Left lung (tissue), 10 donors: Measurements from ENCODE around the gene VRK2. TPM values are rescaled to one million over a fixed set of nuclear protein-coding genes. Genes with fewer than 3 reads are reported as not detected.

Source experiments
- ATAC-seq: fragments of 200-7000 bp; cut with Tn5 transposase; one replicate; pipeline ENCODE4 v1.9.1; 2020; ENCODE audit warnings: moderate library complexity
- DNase-seq, 4 donors: peaks; one replicate each; pipeline ENCODE4 v3.0.0-alpha.2; 2013 to 2020
- H3K27ac ChIP-seq, 2 donors: fragments of 200-600 bp; sonication (generic) in 1 of 2; one replicate each; pipeline versions ENCODE4 v1.5.0 to v1.8.0; 2020 to 2021
- H3K27me3 ChIP-seq, 2 donors: fragments of 200-600 bp; sonication (generic) in 1 of 2; one replicate each; pipeline versions ENCODE4 v1.5.0 to v1.8.0; 2020 to 2021
- H3K36me3 ChIP-seq, 2 donors: fragments of 200-600 bp; sonication (generic) in 1 of 2; one replicate each; pipeline versions ENCODE4 v1.5.0 to v1.8.0; 2020 to 2021
- H3K4me1 ChIP-seq, 2 donors: fragments of 200-600 bp; one replicate each; pipeline ENCODE4 v1.8.0; 2021
- H3K4me3 ChIP-seq, 2 donors: fragments of 200-600 bp; sonication (generic) in 1 of 2; one replicate each; pipeline versions ENCODE4 v1.5.0 to v1.8.0; 2020 to 2021; ENCODE audit warnings: mild to moderate bottlenecking in 1 of 2
- H3K9me3 ChIP-seq, 2 donors: fragments of 200-600 bp; sonication (generic) in 1 of 2; one replicate each; pipeline versions ENCODE4 v1.5.0 to v1.8.0; 2020 to 2021
- intact Hi-C, 2 donors: fragments of 100-400 bp; cut with DNase I; formaldehyde crosslinking; loops; one replicate each; pipeline versions ENCODE4 v1.11.2 to v1.14.2; 2022
- polyA plus RNA-seq, 6 donors: library from polyadenylated mRNA; unstranded; fragments of 120-200 nt; gene quantifications; one replicate each; pipeline ENCODE4 v1.2.1, GENCODE V29; 2013; ENCODE audit not compliant: insufficient read length in 6 of 6
- total RNA-seq, 2 donors: library from RNA; stranded (reverse); fragmentation: NEBNext Ultra II Directional; extraction: Animal tissue kit (Norgen Biotek cat#: 25700); gene quantifications; one replicate each; pipeline ENCODE4 v1.2.1, GENCODE V29; 2021
- TF ChIP-seq, protein P1 (sequence below), 2 donors: fragments of 200-600 bp; sonication (generic) in 1 of 2; IDR thresholded peaks; one replicate each; pipeline versions ENCODE4 v1.5.0 to v1.8.0; 2021; ENCODE audit warnings: antibody characterized with exemption in 2 of 2
- donor health status: DM: no; HTN: yes; CAD: no.
- donor health status: DM: no; HTN: no; CAD: no.

The VRK2 gene
- total and polyA plus RNA-seq, 8 donors = 18.2 to 28.0 (median 24.1) TPM

- intact Hi-C loops = no loop called here
- Histone ChIP-seq H3K36me3 (no peaks in the 10 kb centered on the region), H3K27me3 (no peaks in the 10 kb centered on the region), H3K4me3 (no peak overlapping the region), H3K9me3 (peaks cover 0 to 14% of the 10 kb centered on the region in 2 donors), H3K27ac (no peak overlapping the region), H3K4me1 (no peaks in the 10 kb centered on the region)
- DNase-seq (no peak), ATAC-seq (no peak)
- TF ChIP-seq, protein P1, sequence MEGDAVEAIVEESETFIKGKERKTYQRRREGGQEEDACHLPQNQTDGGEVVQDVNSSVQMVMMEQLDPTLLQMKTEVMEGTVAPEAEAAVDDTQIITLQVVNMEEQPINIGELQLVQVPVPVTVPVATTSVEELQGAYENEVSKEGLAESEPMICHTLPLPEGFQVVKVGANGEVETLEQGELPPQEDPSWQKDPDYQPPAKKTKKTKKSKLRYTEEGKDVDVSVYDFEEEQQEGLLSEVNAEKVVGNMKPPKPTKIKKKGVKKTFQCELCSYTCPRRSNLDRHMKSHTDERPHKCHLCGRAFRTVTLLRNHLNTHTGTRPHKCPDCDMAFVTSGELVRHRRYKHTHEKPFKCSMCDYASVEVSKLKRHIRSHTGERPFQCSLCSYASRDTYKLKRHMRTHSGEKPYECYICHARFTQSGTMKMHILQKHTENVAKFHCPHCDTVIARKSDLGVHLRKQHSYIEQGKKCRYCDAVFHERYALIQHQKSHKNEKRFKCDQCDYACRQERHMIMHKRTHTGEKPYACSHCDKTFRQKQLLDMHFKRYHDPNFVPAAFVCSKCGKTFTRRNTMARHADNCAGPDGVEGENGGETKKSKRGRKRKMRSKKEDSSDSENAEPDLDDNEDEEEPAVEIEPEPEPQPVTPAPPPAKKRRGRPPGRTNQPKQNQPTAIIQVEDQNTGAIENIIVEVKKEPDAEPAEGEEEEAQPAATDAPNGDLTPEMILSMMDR (IDR thresholded peaks at IDR 0.05) = no peak
These were observed 27.4 kb upstream of the VRK2 start for GRCh38 chr2:58019229-58019628.

DNA sequence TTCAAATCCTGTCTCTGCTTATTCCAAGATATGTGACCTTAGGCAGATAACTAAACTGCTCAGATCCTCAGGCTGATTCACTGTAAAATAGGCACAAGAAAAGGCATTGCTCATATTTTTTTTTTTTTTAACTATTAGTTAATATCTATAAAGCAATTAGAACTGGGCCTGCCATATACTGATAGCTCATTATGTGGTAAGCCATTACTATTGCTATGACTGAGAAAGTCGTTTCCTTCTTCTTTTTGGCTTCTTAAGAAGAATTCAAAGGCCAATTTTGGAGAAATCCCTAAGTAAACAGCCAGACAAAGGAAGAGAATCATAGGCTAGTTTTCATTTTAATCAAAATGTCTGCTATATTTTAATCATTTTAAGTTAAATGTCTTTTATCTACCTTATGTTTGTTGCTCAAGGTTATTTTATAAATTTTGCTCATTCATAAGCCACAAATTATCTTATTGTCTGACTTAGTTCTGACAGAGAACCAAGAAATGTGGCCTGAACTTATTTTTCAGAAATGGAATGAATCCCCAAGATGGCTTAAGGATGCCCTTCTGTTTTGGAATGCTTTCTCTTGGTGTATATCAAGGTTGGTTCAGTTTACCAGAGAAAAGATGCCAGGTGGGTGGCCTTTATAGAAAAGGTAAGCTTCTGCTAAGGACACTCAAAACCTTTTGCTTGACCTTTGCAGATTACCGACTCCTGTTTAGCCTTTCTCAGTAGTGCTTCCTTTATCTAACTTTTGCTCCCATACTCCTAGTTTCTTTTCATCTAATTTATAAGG is 21.3 kb upstream of the VRK2 start:
- no peaks in the 10 kb centered on the region for H3K4me1 ChIP-seq
- H3K27me3 ChIP-seq = no peaks in the 10 kb centered on the region
- H3K36me3 ChIP-seq = no peaks in the 10 kb centered on the region
- ATAC-seq (no peak), DNase-seq (no peak)
- H3K4me3 ChIP-seq = no peak overlapping the region
- intact Hi-C loops = no loop called here
- no peak overlapping the region for H3K27ac ChIP-seq
- H3K9me3 ChIP-seq = no peaks in the 10 kb centered on the region
- TF ChIP-seq, protein P1 (IDR thresholded peaks at IDR 0.05) = no peak

- Histone ChIP-seq H3K4me1 (no peaks in the 10 kb centered on the region), H3K36me3 (no peaks in the 10 kb centered on the region), H3K27me3 (no peaks in the 10 kb centered on the region), H3K9me3 (no peaks in the 10 kb centered on the region), H3K4me3 (no peak overlapping the region), H3K27ac (no peak overlapping the region)
- ATAC-seq = no peak
- intact Hi-C loops = no loop called here
- DNase-seq = no peak
- TF ChIP-seq, protein P1 (IDR thresholded peaks at IDR 0.05) = no peak
These were observed 19.6 kb upstream of the VRK2 start for GRCh38 chr2:58027029-58027428.

DNA sequence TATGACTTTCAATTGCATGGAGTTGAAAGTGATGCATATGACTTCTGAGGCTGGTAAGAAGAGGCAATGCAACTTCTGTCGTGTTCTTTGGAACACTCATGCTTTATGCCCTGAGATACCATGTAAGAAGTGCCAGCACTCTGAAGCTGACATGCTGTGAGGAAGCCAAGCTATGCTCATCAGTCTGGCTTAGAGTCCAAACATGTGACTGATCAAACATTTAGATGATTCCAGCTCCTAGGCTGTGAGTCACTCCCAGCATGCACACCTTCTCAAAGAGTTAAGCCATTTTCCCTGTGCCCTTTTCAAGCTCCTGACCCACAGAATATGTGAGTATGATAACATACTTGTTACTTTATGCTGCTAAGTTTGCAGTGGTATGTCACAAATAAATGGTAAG is 15.8 kb upstream of the VRK2 start:
- ATAC-seq (no peak), DNase-seq (no peak)
- Histone ChIP-seq H3K9me3 (no peaks in the 10 kb centered on the region), H3K27me3 (no peaks in the 10 kb centered on the region), H3K4me3 (no peak overlapping the region), H3K36me3 (no peaks in the 10 kb centered on the region), H3K4me1 (no peaks in the 10 kb centered on the region), H3K27ac (no peak overlapping the region)
- TF ChIP-seq, protein P1 (IDR thresholded peaks at IDR 0.05) = no peak
- intact Hi-C loops = no loop called here

DNA sequence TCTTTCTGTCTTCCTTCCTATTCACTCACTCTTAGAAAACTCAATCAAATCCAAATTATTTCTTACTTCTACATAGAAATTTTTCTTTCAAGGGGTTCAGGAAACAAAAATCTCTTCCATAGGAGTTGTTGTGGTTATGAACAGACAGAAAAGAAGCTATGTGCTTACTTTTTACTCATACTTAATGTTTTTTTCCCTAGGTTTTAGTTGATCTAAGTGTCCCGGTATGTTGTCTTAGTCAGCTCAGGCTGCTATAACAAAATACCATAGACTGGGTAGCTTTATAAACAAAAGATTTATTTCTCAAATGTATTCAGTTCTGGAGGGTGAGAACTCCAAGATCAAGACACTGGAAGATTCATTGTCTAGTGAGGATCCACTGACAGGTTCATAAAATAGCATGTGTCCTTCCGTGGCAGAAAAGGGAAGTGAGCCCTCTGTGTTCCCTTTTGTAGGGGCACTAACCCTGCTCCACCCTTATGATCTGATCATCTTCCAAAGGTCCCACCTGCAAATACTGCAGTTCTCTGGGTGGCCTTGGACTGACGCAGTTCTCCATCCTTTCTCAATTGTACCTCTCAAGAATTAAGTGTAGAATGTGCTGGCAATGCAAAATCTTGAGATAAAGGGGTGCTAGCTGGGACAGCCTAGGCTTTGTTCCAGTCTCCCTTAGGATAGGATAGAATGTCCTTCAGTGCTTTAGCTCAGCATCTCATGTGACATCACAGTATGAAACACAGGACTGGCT is 14.4 kb upstream of the VRK2 start:
- intact Hi-C loops = no loop called here
- ATAC-seq (peak; percentile 19), DNase-seq (no peak)
- TF ChIP-seq, protein P1 (IDR thresholded peaks at IDR 0.05) = no peak
- H3K27ac ChIP-seq = no peak overlapping the region
- no peaks in the 10 kb centered on the region for H3K36me3 ChIP-seq
- no peaks in the 10 kb centered on the region for H3K9me3 ChIP-seq
- no peaks in the 10 kb centered on the region for H3K27me3 ChIP-seq
- no peaks in the 10 kb centered on the region for H3K4me1 ChIP-seq
- no peak overlapping the region for H3K4me3 ChIP-seq
